Right lobe of liver (tissue), 4 donors: ENCODE data around the gene DSG4.

Source experiments
- CTCF ChIP-seq, 4 donors: fragments of 200-600 bp in 3 of 4; fragments of 450-650 bp in 1 of 4; IDR thresholded peaks; one replicate each; pipeline versions ENCODE4 v1.5.1 to v1.8.0; 2016 to 2022; ENCODE audit warnings: antibody characterized with exemption in 4 of 4, mild to moderate bottlenecking in 2 of 4
- POLR2A ChIP-seq: fragments of 450-650 bp; IDR thresholded peaks from one replicate; pipeline ENCODE4 v1.6.1; 2017; ENCODE audit warnings: antibody characterized with exemption, mild to moderate bottlenecking
- donor health status: DM: no; HTN: no; CAD: no.
- donor health status: DM: no; HTN: no; CAD: no.
- donor health status: DM: no; HTN: yes; CAD: no.

GRCh38 chr18:31382107-31382506 is 5.5 kb downstream of the DSG4 start:
- TF ChIP-seq POLR2A, result no peak
- TF ChIP-seq CTCF (IDR thresholded peaks at IDR 0.05), result no peak
